AG09319 (cell line): Measurements from ENCODE around the gene GPR146.

Experiments
- DNase-seq: peaks from one replicate; pipeline ENCODE4 v3.0.0-alpha.2; 2010; ENCODE audit warnings: low read depth; ENCODE audit errors: extremely low read depth
- TF ChIP-seq, protein P1 (sequence below): IDR thresholded peaks from 2 replicates; pipeline ENCODE4 v1.5.1; 2011; ENCODE audit warnings: low read depth, mild to moderate bottlenecking, inconsistent platforms, low read length, moderate library complexity

The GPR146 gene

DNA sequence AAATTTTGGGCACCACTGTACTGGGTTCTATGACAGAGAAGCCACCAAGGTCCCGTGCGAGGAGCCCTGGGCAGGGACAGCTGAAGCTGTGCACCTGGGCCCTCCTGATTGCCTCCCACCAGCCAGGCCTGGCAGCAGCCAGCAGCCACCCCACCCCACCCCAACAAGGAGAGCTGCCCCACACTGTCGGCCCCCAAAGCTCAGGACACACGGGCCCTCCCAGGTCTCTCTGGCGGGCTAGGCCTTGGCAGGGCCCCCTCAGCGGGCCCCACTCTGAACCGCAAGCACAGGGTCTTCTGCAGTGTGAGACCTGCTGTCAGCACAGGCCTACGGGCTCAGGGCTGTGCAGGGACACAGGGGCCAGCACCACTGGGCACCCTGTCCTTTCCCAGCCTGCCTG, 5.5 kb downstream of the GPR146 start:
- TF ChIP-seq, protein P1, sequence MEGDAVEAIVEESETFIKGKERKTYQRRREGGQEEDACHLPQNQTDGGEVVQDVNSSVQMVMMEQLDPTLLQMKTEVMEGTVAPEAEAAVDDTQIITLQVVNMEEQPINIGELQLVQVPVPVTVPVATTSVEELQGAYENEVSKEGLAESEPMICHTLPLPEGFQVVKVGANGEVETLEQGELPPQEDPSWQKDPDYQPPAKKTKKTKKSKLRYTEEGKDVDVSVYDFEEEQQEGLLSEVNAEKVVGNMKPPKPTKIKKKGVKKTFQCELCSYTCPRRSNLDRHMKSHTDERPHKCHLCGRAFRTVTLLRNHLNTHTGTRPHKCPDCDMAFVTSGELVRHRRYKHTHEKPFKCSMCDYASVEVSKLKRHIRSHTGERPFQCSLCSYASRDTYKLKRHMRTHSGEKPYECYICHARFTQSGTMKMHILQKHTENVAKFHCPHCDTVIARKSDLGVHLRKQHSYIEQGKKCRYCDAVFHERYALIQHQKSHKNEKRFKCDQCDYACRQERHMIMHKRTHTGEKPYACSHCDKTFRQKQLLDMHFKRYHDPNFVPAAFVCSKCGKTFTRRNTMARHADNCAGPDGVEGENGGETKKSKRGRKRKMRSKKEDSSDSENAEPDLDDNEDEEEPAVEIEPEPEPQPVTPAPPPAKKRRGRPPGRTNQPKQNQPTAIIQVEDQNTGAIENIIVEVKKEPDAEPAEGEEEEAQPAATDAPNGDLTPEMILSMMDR, result no peak
- DNase-seq, result no peak

DNA sequence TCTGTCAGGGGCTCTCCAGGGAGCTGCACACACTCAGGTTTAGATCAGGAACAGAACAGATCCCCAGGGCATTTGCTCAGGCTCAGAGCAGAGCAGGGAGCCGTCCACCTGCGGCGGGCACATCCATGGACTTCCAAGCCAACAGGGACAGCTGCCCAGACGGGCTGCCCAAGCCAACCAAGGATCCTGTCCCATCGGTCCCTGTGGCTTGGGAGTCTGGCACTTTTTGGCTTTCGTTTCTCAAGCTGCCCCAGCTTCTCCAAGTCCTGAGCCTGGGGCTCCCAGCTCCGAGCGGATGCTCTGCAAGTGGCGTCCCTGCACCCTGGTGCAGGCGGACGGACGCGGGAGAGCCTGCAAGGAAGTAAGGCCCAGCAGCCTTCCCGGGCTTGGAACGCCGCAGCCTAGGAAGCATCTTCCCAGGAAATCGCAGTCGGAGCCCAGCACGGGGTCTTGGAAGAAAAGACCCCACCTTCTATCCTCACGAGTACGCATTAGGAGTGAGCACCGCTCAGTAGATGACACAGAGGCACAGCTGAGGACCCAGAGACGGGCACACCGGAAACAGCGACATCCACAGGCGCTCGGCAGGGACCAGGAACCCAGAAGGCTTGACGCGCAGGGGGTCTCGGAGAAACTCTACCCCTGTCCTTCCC, 6.0 kb downstream of the GPR146 start:
- TF ChIP-seq, protein P1, result no peak
- no peak for DNase-seq

DNA sequence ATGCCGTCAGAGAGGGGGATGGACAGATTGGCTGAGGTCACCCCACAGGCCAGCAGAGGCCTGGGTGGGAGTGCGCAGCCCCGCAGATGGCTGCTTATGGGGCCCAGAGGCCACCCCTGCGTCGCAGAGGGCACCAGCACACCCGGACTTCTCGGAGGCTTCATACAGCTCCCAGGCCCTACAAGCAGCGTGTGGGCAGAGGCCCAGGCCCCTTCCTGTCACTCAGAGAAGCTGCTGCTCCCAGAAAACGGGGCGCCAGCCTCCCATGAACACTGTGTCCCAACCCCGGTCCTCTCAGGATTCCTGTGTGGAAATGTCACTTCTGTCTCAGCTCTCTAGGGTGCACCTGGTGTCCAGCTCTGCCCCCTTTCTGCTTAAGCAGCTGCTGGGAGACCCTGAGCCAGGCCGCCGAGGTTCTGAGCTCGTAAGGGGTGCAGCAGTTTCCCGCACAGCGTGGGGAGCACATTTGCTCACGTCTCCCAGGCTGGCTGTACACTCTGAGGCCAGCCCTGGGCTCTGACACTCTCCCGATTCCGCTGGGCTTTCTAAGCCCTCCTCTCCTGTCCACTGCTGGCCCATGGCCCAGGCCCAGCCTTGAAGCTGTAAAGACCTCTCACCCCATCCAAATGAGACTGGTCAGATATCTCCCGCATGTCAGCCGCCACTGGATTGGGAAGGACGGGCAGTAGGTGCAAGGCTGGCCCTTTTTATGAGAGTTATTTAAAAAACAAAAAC, 6.8 kb downstream of the GPR146 start:
- TF ChIP-seq, protein P1, result no peak
- DNase-seq, result no peak

DNA sequence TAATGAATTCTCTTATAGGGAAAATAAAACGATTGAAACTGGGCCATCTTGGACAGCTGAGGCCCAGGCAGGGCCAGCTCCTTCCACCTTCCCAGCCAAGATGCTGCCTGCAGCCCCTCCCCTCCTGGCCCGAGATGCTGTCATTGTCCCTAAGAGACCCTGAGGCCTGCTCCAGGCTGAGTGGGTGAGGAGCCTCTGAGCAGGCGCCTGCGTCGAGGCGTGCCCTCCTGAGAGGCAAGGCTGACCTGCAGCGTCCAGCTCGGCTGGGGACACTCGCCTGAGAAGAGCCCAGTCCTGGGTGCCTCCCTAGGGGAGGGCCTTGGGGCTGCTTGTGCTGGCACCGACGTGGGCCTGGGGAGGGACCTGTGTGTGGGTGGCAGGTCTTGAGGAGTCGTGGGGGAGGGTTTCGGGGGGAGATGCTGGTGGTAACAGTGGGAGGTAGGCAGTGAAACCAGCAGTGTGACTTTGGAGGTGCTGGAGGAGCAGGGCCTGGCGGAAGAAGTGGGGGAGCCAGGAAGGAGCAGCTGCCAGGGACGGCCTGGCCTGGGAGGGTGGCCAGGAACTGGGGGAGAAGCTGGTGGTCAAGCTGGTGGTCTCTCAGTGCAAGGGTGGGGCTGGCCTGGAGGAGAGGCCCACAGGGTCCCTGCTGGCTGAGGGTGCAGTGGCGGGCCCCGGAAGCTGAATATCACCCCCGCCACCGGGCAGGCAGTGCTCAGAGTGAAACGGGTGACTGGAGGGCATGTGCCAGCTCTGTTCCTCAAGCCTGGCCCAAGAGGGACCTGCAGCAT, 7.9 kb downstream of the GPR146 start:
- no peak for DNase-seq
- TF ChIP-seq, protein P1, result no peak

DNA sequence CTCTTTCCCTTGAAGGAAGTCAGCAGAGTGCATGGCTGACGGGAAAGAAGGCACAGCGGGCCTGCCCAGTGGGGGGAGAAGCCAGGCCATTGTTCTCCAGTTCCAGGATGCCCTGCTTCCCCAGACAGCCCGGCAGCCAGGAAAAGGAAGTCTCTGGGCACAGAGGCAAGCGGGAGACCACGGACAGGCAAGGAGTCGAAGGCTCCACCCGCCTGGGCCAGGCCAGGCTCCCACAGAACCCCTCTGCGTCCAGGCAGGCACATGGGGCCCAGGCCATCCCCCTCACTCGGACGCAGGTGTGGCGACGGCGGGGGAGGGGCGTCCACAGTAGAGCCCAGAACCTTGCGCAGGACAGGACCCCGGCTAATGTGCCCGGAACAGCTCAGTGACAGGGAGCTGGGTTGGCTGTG, 8.7 kb downstream of the GPR146 start:
- TF ChIP-seq, protein P1, result no peak
- no peak for DNase-seq

DNA sequence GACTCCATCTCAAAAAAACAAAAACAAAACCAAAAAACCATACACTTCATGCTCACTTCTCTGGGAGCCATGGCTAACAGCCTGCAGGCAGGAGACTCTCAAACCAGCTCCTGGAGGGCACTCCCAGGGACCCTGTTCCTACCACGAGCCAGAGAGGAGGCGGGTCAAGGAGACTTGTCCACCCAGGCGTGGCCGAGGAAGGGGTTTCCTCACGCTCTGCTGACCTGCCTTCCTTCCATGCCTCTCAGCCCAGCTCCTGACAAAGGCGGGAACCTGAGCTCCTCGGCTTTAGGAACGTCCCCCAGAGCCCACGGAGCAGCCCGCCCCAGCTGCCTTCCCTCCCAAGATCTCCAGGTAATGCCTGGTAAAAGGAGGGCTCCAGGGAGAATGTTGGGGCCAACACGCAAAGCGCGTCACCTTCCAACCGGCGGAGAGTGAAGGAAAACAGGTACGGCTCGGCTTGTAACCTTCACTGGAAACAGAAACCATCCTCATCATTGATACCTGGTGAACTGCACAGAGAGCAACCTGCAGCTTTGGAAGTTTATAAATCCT, 9.5 kb downstream of the GPR146 start:
- TF ChIP-seq, protein P1, result no peak

More for the DNA sequence above, 9.5 kb downstream of the GPR146 start:
- DNase-seq, result no peak
